Hepatocyte (in vitro differentiated cells): ENCODE measurements around the gene RMND1. TPM values are rescaled to one million over a fixed set of nuclear protein-coding genes. Genes with fewer than 3 reads are reported as not detected.

Source experiments
- DNase-seq: peaks from one replicate; pipeline ENCODE4 v3.0.0-alpha.2; 2016; ENCODE audit warnings: low spot score
- H2AFZ ChIP-seq: fragments of 200-600 bp; sonication (generic); 2 replicates; pipeline ENCODE4 v1.6.0; 2016; ENCODE audit warnings: antibody characterized with exemption, mild to moderate bottlenecking
- H3K27ac ChIP-seq: fragments of 200-600 bp; sonication (generic); 2 replicates; pipeline ENCODE4 v1.5.1; 2016; ENCODE audit warnings: mild to moderate bottlenecking
- H3K27me3 ChIP-seq: fragments of 200-600 bp; sonication (generic); 2 replicates; pipeline ENCODE4 v1.6.1; 2016
- H3K36me3 ChIP-seq: fragments of 200-600 bp; sonication (generic); replicated peaks from 2 replicates; pipeline ENCODE4 v1.5.1; 2016; ENCODE audit warnings: low read depth; ENCODE audit not compliant: insufficient read depth
- H3K4me1 ChIP-seq: fragments of 200-600 bp; sonication (generic); 2 replicates; pipeline ENCODE4 v1.5.1; 2016; ENCODE audit warnings: mild to moderate bottlenecking, moderate library complexity; ENCODE audit not compliant: insufficient read depth
- H3K4me2 ChIP-seq: fragments of 200-600 bp; sonication (generic); 2 replicates; pipeline ENCODE4 v1.6.0; 2016
- H3K4me3 ChIP-seq: fragments of 200-600 bp; sonication (generic); 2 replicates; pipeline ENCODE4 v1.5.1; 2016; ENCODE audit warnings: mild to moderate bottlenecking
- H3K79me2 ChIP-seq: fragments of 200-600 bp; sonication (generic); 2 replicates; pipeline ENCODE4 v1.6.0; 2017; ENCODE audit warnings: mild to moderate bottlenecking
- H3K9me2 ChIP-seq: fragments of 200-600 bp; sonication (generic); replicated peaks from 2 replicates; pipeline ENCODE4 v1.6.0; 2017; ENCODE audit warnings: mild to moderate bottlenecking; ENCODE audit not compliant: insufficient read depth
- H3K9me3 ChIP-seq: fragments of 200-600 bp; sonication (generic); 2 replicates; pipeline ENCODE4 v1.5.1; 2016; ENCODE audit warnings: low read depth, mild to moderate bottlenecking
- H4K20me1 ChIP-seq: fragments of 200-600 bp; sonication (generic); 2 replicates; pipeline ENCODE4 v1.6.0; 2016; ENCODE audit warnings: mild to moderate bottlenecking; ENCODE audit not compliant: insufficient read depth, poor library complexity, severe bottlenecking
- CTCF ChIP-seq: fragments of 200-600 bp; sonication (generic); IDR thresholded peaks from 2 replicates; pipeline ENCODE4 v1.5.1; 2016; ENCODE audit warnings: antibody characterized with exemption, mild to moderate bottlenecking; ENCODE audit not compliant: poor library complexity
- EZH2 ChIP-seq: fragments of 200-600 bp; sonication (generic); IDR thresholded peaks from 2 replicates; pipeline ENCODE4 v1.6.1; 2016; ENCODE audit warnings: antibody characterized with exemption, mild to moderate bottlenecking, borderline replicate concordance
- EZH2phosphoT487 ChIP-seq: fragments of 200-600 bp; sonication (generic); IDR thresholded peaks from one replicate; pipeline ENCODE4 v1.6.1; 2018; ENCODE audit warnings: antibody characterized with exemption, mild to moderate bottlenecking, low read depth, moderate library complexity; ENCODE audit not compliant: unreplicated experiment, severe bottlenecking
- WGBS: methylation state at CpG from one replicate; pipeline ENCODE4 v1.1.6; 2016; ENCODE audit warnings: low lambda C conversion rate; ENCODE audit errors: missing lambda C conversion rate; 5-methylcytosine and 5-hydroxymethylcytosine counted together
- polyA plus RNA-seq: library from polyadenylated mRNA; unstranded; fragments of >200 nt; fragmentation: Nextera tagmentation; extraction: Ambion mirVana; gene quantifications from 2 replicates; pipeline ENCODE4 v1.2.1, GENCODE V29; 2016
- total RNA-seq: library from RNA; depleted of rRNA; stranded (reverse); fragments of >200 nt; gene quantifications from 2 replicates; pipeline ENCODE4 v1.2.3, GENCODE V29; 2014

RMND1 gene
- total and polyA plus RNA-seq, 2 experiments from 2014 or later, result 24.1 to 41.9 TPM

- H3K9me3 ChIP-seq, result no peaks in the 10 kb centered on the region
- no peak overlapping the region for H3K27ac ChIP-seq
- no peak overlapping the region for H2AFZ ChIP-seq
- H3K36me3 ChIP-seq, result no peaks in the 10 kb centered on the region
- H3K4me1 ChIP-seq, result peaks cover 16% of the 10 kb centered on the region
- DNase-seq, result no peak
- H3K4me2 ChIP-seq, result peak overlapping the region; percentile 41
- H3K9me2 ChIP-seq, result no peaks in the 10 kb centered on the region
- 74% methylated on average over 4 of the region's 4 CpGs for WGBS
- H4K20me1 ChIP-seq, result no peaks in the 10 kb centered on the region
- no peaks in the 10 kb centered on the region for H3K27me3 ChIP-seq
- peaks cover 90% of the 10 kb centered on the region for H3K79me2 ChIP-seq
- H3K4me3 ChIP-seq, result no peak overlapping the region
- TF ChIP-seq EZH2 (no peak), EZH2phosphoT487 (no peak), CTCF (no peak)
Measured at GRCh38 chr6:151443911-151444621, 7.9 kb downstream of the RMND1 start.

GRCh38 chr6:151443454-151443853 lies 8.5 kb downstream of the RMND1 start:
- Histone ChIP-seq H3K27ac (no peak overlapping the region), H3K36me3 (no peaks in the 10 kb centered on the region), H3K4me2 (no peak overlapping the region), H3K4me3 (no peak overlapping the region), H3K4me1 (peaks cover 16% of the 10 kb centered on the region), H4K20me1 (no peaks in the 10 kb centered on the region), H3K9me2 (no peaks in the 10 kb centered on the region), H3K9me3 (no peaks in the 10 kb centered on the region), H2AFZ (no peak overlapping the region), H3K27me3 (no peaks in the 10 kb centered on the region), H3K79me2 (peaks cover 92% of the 10 kb centered on the region)
- WGBS, result 95% methylated on average over 5 of the region's 5 CpGs
- TF ChIP-seq EZH2phosphoT487, result no peak
- no peak for TF ChIP-seq CTCF
- TF ChIP-seq EZH2, result no peak
- DNase-seq, result no peak

- 71% methylated on average over 9 of the region's 9 CpGs for WGBS
- TF ChIP-seq EZH2 (no peak), EZH2phosphoT487 (no peak), CTCF (no peak)
- Histone ChIP-seq H3K27ac (peak overlapping the region; percentile 23), H3K79me2 (peaks cover 92% of the 10 kb centered on the region), H3K36me3 (no peaks in the 10 kb centered on the region), H3K9me3 (no peaks in the 10 kb centered on the region), H4K20me1 (no peaks in the 10 kb centered on the region), H3K27me3 (no peaks in the 10 kb centered on the region), H3K4me2 (peak overlapping the region; percentile 46), H3K4me3 (no peak overlapping the region), H3K4me1 (peaks cover 23% of the 10 kb centered on the region), H3K9me2 (no peaks in the 10 kb centered on the region), H2AFZ (no peak overlapping the region)
- DNase-seq, result no peak
Measured at GRCh38 chr6:151442371-151442770, 9.6 kb downstream of the RMND1 start.
